ENCODE measurements around the gene HOXD10. TPM values are rescaled to one million over a fixed set of nuclear protein-coding genes. Genes with fewer than 3 reads are reported as not detected.

HOXD10 gene
- total and polyA plus RNA-seq, 2 donors from 2014 or later, result 28.2 to 35.4 TPM

DNA sequence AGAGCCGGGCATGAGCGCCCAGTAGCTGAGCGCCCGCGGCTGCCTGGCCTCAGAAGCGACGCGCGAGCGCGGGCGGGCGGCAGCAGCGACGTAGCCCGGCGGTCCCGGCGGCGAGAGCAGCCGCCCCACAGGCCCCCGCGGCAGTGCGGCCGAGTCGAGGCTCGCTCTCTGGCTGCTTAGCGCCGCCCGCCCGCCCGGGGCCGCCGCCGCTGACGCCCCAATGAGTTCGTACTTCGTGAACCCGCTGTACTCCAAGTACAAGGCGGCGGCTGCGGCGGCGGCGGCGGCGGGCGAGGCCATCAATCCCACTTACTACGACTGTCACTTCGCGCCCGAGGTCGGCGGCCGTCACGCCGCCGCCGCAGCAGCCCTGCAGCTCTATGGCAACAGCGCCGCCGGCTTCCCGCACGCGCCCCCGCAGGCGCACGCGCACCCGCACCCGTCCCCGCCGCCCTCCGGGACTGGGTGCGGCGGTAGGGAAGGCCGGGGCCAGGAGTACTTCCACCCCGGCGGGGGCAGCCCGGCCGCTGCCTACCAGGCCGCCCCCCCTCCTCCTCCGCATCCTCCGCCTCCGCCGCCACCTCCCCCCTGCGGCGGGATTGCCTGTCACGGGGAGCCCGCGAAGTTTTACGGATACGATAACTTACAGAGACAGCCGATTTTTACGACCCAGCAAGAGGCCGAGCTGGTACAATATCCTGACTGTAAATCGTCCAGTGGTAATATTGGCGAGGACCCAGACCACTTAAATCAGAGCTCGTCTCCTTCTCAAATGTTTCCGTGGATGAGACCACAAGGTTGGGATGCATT lies 13.8 kb downstream of the HOXD10 start:
- DNase-seq (peak; percentile 91 to 97 (median 96)), FAIRE-seq (no peak)

DNA sequence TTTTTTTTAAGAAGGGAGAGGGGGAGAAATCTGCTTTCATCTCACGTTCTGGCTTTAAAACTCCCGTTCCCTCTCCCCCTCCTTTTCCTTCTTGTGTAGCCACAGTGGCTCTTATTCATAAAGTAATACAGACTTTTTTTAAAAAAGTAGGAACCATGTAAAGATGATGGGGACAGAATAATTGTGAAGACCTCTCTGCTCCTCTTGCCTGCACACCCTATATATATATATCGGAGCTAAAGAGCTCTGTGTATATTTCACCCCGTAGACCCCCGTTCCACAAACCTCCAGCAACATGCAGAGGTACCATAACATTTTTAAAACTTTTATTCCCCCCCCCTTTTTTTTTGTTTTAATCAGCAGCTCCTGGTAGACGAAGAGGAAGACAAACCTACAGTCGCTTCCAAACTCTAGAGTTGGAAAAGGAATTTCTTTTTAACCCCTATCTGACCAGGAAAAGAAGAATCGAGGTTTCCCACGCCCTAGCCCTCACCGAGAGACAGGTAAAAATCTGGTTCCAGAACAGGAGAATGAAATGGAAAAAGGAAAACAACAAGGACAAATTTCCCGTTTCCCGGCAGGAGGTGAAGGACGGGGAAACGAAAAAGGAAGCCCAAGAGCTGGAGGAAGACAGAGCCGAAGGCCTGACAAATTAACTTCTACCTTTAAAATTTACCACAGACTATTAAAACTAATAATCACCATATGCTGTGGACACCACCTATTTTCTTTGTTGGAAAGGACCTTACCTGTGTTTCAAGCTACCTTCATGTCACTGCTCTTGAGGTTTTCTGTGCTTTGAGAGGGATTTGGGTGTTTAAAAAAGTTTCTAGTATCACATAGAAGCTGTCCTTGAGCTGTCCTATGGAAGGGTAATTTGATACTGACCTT lies 14.6 kb downstream of the HOXD10 start:
- Histone ChIP-seq H3K9me3 (ENCODE audit: control insufficient read depth in 2 of 3, insufficient read depth in 1 of 3, low read length in 3 of 3) (no peaks in the 10 kb centered on the region), H3K27ac (ENCODE audit: low read depth in 2 of 2, low read length in 2 of 2) (peak overlapping the region; percentile 89 to 94), H3K4me3 (ENCODE audit: low read length in 3 of 3) (peak overlapping the region; percentile 67 to 85 (median 81)), H3K9ac (ENCODE audit: low read length in 3 of 3) (peak overlapping the region; percentile 81 to 96 (median 90)), H3K4me1 (ENCODE audit: control insufficient read depth in 2 of 3, insufficient read depth in 2 of 3, low read depth in 1 of 3, low read length in 3 of 3) (peaks cover 5 to 12% (median 9%) of the 10 kb centered on the region in 3 donors), H3K36me3 (ENCODE audit: control insufficient read depth in 2 of 3, insufficient read depth in 3 of 3, low read length in 3 of 3) (no peaks in the 10 kb centered on the region), H3K27me3 (ENCODE audit: control insufficient read depth, insufficient read depth, low read length) (no peaks in the 10 kb centered on the region)
- intact Hi-C loops (cut with DNase I), result no loop called here
- FAIRE-seq (no peak), DNase-seq (peak in 1 of 5 donors; percentile 39)
- TF ChIP-seq, protein P1, sequence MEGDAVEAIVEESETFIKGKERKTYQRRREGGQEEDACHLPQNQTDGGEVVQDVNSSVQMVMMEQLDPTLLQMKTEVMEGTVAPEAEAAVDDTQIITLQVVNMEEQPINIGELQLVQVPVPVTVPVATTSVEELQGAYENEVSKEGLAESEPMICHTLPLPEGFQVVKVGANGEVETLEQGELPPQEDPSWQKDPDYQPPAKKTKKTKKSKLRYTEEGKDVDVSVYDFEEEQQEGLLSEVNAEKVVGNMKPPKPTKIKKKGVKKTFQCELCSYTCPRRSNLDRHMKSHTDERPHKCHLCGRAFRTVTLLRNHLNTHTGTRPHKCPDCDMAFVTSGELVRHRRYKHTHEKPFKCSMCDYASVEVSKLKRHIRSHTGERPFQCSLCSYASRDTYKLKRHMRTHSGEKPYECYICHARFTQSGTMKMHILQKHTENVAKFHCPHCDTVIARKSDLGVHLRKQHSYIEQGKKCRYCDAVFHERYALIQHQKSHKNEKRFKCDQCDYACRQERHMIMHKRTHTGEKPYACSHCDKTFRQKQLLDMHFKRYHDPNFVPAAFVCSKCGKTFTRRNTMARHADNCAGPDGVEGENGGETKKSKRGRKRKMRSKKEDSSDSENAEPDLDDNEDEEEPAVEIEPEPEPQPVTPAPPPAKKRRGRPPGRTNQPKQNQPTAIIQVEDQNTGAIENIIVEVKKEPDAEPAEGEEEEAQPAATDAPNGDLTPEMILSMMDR (IDR thresholded peaks at IDR 0.05; ENCODE audit: borderline replicate concordance, extremely low read depth, insufficient read depth), result no peak

More for the DNA sequence above, 13.8 kb downstream of the HOXD10 start:
- peak overlapping the region; percentile 81 to 96 (median 90) for H3K9ac ChIP-seq (ENCODE audit: low read length in 3 of 3)
- H3K36me3 ChIP-seq (ENCODE audit: control insufficient read depth in 2 of 3, insufficient read depth in 3 of 3, low read length in 3 of 3), result no peaks in the 10 kb centered on the region
- peak overlapping the region; percentile 67 to 85 (median 81) for H3K4me3 ChIP-seq (ENCODE audit: low read length in 3 of 3)
- H3K27me3 ChIP-seq (ENCODE audit: control insufficient read depth, insufficient read depth, low read length), result no peaks in the 10 kb centered on the region
- TF ChIP-seq, protein P1 (IDR thresholded peaks at IDR 0.05; ENCODE audit: borderline replicate concordance, extremely low read depth, insufficient read depth), result no peak
- H3K27ac ChIP-seq (ENCODE audit: low read depth in 2 of 2, low read length in 2 of 2), result peak overlapping the region; percentile 89 to 94
- H3K4me1 ChIP-seq (ENCODE audit: control insufficient read depth in 2 of 3, insufficient read depth in 2 of 3, low read depth in 1 of 3, low read length in 3 of 3), result peaks cover 5 to 15% (median 13%) of the 10 kb centered on the region in 3 donors
- no peaks in the 10 kb centered on the region for H3K9me3 ChIP-seq (ENCODE audit: control insufficient read depth in 2 of 3, insufficient read depth in 1 of 3, low read length in 3 of 3)
- intact Hi-C loops (cut with DNase I), result no loop called here

DNA sequence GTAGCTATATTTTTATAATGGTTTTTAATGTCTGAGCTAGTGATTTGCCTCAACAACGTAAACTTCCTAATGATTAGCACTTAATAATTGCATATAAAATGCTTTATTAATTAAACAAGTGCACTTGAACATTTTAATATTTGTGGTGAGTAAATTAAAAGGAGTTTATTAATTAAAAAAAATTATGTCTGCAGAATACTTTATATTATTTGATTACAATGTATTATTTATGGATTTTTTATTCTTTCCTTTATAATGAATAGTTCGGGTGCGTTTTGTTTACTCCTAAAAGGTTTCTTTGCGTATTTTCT lies 15.2 kb downstream of the HOXD10 start:
- TF ChIP-seq, protein P1 (IDR thresholded peaks at IDR 0.05; ENCODE audit: borderline replicate concordance, extremely low read depth, insufficient read depth), result no peak
- peak overlapping the region; percentile 90 to 96 (median 95) for H3K9ac ChIP-seq (ENCODE audit: low read length in 3 of 3)
- intact Hi-C loops (cut with DNase I), result no loop called here
- peaks cover 5 to 12% (median 8%) of the 10 kb centered on the region in 3 donors for H3K4me1 ChIP-seq (ENCODE audit: control insufficient read depth in 2 of 3, insufficient read depth in 2 of 3, low read depth in 1 of 3, low read length in 3 of 3)
- peak overlapping the region; percentile 67 to 85 (median 81) for H3K4me3 ChIP-seq (ENCODE audit: low read length in 3 of 3)
- H3K27me3 ChIP-seq (ENCODE audit: control insufficient read depth, insufficient read depth, low read length), result no peaks in the 10 kb centered on the region
- H3K36me3 ChIP-seq (ENCODE audit: control insufficient read depth in 2 of 3, insufficient read depth in 3 of 3, low read length in 3 of 3), result no peaks in the 10 kb centered on the region
- DNase-seq, result no peak
- peak overlapping the region; percentile 94 to 97 for H3K27ac ChIP-seq (ENCODE audit: low read depth in 2 of 2, low read length in 2 of 2)
- no peaks in the 10 kb centered on the region for H3K9me3 ChIP-seq (ENCODE audit: control insufficient read depth in 2 of 3, insufficient read depth in 1 of 3, low read length in 3 of 3)
- FAIRE-seq, result no peak

All from kidney (tissue), 14 donors.